Neural cell (in vitro differentiated cells): ENCODE measurements around the gene OBSCN.

Experiments
- CTCF ChIP-seq: fragments of 450-650 bp; IDR thresholded peaks from 2 replicates; pipeline ENCODE4 v1.5.1; 2014; ENCODE audit warnings: antibody characterized with exemption, mild to moderate bottlenecking, moderate library complexity; ENCODE audit not compliant: poor library complexity, severe bottlenecking
- EP300 ChIP-seq: fragments of 450-650 bp; conservative IDR thresholded peaks from 2 replicates; pipeline ENCODE4 v1.6.1; 2014; ENCODE audit warnings: antibody characterized with exemption, mild to moderate bottlenecking, moderate library complexity; ENCODE audit not compliant: poor library complexity, severe bottlenecking
- EZH2 ChIP-seq: fragments of 200-600, 300-800 bp; shearing (Covaris generic), sonication (generic); IDR thresholded peaks from 2 replicates; pipeline ENCODE4 v1.6.1; 2014; ENCODE audit warnings: antibody characterized with exemption, low read length, borderline replicate concordance, mild to moderate bottlenecking; ENCODE audit not compliant: insufficient read depth, poor library complexity, severe bottlenecking
- POLR2AphosphoS5 ChIP-seq: IDR thresholded peaks from 2 replicates; pipeline ENCODE4 v1.6.1; 2012
- REST ChIP-seq: IDR thresholded peaks from 2 replicates; pipeline ENCODE4 v1.6.1; 2012; ENCODE audit warnings: borderline replicate concordance
- SMC3 ChIP-seq: fragments of 450-650 bp; conservative IDR thresholded peaks from 2 replicates; pipeline ENCODE4 v1.6.1; 2014; ENCODE audit warnings: antibody characterized with exemption, mild to moderate bottlenecking, moderate library complexity; ENCODE audit not compliant: poor library complexity

GRCh38 chr1:228361314-228362140 lies 153.7 kb downstream of the OBSCN start:
- TF ChIP-seq CTCF, result no peak
- no peak for TF ChIP-seq POLR2AphosphoS5
- no peak for TF ChIP-seq SMC3
- TF ChIP-seq EP300, result no peak
- TF ChIP-seq REST, result no peak
- TF ChIP-seq EZH2, result no peak
